Activated T-cell treated with anti-CD3 and anti-CD28 coated beads for 4 hours (primary cell): ENCODE measurements around the gene HBE1.
"Not testable (repeated sequence)": the region's sequence is repeated elsewhere in the genome, so short reads cannot be mapped to it uniquely, and the experiment has no call there.

Experiments used
- DNase-seq: peaks from one replicate; pipeline ENCODE4 v3.0.0-alpha.2; 2020

The HBE1 gene

DNA sequence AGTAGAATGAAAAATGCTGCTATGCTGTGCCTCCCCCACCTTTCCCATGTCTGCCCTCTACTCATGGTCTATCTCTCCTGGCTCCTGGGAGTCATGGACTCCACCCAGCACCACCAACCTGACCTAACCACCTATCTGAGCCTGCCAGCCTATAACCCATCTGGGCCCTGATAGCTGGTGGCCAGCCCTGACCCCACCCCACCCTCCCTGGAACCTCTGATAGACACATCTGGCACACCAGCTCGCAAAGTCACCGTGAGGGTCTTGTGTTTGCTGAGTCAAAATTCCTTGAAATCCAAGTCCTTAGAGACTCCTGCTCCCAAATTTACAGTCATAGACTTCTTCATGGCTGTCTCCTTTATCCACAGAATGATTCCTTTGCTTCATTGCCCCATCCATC lies 14.9 kb upstream of the HBE1 start:
- no peak for DNase-seq

GRCh38 chr11:5283882-5284281 lies 14.1 kb upstream of the HBE1 start:
- no peak for DNase-seq

GRCh38 chr11:5283086-5283485 lies 13.3 kb upstream of the HBE1 start:
- DNase-seq = no peak

DNA sequence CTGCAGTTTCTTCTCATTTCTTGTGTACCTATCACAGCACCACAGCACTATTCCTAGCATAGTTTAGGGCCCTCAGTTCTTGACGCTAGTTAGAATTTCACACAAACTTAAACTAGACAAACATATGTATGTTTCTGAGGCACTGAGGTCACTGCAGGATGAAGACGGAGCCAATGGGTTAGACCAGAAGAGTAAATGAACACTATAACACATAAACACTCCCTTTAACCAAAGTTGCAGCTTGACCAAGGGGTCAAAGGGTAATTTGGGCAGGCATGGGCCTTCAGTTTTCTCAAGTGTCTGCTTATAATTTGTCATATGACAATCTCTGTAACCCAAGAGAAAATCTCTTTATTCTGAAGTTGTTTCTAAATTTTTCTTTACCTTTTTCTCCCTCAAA lies 12.9 kb upstream of the HBE1 start:
- DNase-seq = no peak

DNA sequence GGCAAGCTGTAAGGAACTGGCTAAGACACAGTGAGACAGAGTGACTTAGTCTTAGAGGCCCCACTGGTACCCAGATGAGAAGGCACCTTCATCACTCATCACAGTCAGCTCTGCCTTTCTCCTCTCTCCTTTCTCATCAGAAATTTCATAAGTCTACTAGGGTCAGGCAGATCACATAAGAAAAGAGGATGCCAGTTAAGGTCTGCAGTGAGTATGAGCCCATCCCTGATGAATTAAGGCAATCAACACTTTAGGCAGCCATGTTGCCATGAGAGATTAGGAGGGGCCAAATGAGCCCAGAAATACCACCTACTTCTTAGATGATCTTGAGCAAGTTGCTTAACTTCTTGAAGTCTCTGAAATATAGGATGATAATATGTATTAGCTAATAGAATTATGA lies 11.9 kb upstream of the HBE1 start:
- no peak for DNase-seq

- DNase-seq = no peak
Observed at GRCh38 chr11:5280582-5281102, 10.9 kb upstream of the HBE1 start.

- DNase-seq = no peak
Observed at GRCh38 chr11:5279471-5280090, 9.8 kb upstream of the HBE1 start.

DNA sequence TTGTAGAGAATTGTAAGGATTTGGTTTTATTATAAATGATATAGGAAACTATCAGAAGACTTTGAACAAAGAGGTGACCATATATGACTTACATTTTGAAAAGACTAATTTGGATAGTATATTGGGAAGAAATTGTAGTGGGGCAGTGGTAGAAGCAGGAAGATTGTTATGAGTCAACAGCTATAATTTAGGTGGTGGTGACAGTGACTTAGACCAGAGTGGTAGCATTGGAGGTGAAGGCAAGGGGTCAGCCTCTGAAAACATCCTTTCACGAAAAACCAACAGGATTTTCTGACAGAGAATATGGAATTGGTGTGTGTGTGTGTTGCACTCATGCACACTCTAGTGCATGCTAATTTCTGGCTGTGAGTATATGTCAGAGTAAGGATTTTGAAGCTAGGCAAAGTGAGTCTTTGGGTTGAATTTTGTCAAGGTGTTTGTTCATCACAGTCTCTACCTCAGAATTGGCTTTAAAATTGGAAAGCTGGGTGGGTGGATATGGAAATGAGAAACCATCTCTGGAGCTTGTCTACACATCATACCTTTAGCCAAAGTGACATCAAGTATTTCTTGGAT lies 8.2 kb upstream of the HBE1 start:
- DNase-seq = no peak

DNA sequence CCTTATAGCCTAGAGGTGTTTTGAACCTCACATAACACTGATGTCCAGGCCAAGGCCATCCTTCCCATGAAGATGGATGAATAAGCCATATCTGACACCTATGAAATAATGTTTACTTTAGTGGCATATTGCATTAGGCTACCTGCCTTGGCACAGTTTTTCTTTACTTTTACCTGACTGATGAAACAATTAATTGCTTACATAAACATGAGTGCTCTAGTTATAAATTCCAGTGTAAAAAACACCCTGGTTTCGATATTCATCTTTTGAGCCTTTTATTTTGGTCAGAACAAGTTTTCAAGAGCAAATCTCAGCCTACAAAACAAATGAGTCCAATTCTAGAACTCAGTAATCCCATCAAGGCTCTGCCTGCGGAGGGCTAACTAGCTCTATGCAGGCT lies 7.0 kb upstream of the HBE1 start:
- no peak for DNase-seq

GRCh38 chr11:5275369-5276110 lies 5.8 kb upstream of the HBE1 start:
- DNase-seq = no peak

- no peak for DNase-seq
Observed at GRCh38 chr11:5274395-5274794, 4.7 kb upstream of the HBE1 start.

DNA sequence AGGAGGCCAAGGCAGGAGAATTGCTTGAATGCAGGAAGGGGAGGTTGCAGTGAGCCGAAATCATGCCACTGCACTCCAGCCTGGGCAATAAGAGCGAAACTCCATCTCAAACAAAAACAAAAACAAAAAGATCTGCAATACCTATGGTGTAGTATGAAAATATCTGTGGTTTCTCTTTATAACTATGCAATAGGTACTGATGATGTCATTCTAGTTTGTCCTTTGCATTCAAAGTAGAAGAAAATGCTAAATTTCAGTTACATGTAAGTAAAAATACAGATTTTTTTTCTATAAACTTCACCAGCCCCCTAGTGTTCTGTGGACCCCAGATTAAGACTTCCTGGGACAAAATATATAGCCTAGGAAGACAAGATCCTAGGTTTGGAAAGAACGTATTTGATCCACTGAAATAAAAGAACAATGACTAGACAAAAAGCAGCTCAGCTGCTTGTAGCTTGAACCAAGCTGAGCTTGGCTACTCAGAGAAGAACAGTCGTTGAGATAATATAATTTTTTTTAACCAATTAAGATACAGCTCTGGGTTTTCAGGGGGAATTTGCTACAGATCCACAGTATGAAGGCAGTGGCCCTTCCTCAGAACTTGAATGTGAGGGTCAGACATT lies 2.8 kb upstream of the HBE1 start:
- no peak for DNase-seq

DNA sequence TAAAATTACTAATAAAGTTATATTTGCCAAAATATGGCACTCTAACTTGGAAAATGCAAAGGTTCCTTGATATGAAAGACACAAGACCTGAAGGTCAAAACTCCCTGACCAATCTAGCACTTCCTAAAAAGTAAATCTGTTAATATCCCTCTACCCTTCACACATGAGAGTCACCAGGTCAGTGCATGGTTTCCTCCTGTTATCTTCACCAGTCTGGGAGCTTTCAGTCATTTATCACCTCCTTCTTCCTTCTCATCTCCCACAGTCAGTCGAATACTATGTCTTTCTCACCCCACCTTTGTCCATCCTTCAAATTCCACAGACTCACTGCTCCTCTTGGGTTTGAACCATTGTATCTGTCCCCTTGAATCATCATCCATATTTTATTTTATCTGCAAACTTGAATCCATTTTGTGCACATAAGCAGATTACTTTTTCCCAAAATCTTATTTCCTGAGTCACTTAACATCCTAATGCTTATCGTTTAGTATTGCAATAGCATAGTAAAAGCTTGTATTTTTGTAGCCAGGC lies 2.6 kb downstream of the HBE1 start:
- DNase-seq = no peak

DNA sequence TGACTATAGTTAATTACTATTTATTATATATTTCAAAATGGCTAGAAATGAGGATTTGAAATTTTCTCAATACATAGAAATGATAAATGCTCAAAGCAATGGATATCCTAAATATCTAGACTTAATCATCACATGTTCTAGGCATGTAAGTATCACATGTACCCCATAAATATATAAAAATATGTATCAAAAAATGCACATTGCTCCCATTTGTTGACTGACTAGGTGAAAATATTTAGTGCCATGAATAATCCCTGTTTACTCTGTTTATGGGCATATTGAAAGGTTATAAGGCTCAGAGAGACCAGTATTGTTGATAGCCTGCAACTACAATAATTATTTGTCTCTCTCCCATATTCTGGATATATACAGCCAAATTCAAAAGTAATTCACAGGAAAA lies 3.1 kb downstream of the HBE1 start:
- no peak for DNase-seq

- DNase-seq = no peak
Observed at GRCh38 chr11:5265832-5266231, 3.9 kb downstream of the HBE1 start.

DNA sequence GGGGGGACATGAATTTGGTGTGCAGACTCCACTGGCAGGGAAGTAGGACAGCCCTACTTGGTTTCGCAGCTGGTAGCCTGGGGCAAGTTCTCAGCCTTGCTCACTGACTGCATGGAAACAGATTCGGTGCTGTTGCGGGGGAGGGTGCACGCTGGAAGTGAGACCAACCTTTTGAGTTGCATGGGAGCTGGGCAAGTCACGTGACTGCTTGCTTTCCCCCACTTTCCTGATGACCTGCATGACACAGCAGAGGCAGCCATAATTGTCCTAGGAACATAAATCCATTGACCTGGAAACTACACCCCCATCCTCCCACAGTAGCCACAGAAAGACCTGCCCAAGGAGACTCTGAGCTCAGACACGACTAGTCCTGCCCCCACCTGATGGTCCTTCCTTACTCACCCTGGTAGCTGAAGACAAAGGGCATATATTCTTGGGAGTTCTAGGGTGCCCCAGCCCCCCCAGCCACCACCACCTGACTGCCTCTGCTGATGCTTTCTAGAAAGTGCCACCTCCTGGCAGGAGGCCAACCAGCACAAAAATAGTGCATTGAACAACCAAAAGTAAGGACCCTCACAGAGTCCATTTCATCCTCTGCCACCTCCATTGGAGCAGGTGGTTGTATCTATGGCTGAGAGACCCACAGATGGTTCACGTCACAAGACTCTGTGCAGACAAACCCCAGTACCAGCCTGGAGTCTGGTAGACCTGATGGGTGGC lies 11.0 kb downstream of the HBE1 start:
- no peak for DNase-seq

- no peak for DNase-seq
Observed at GRCh38 chr11:5257296-5257695, 12.4 kb downstream of the HBE1 start.

GRCh38 chr11:5254646-5255413 lies 14.9 kb downstream of the HBE1 start, which contains the start of gene HBG2:
Gene HBG2 (minus strand): TSS chr11:5254781. CDS start chr11:5254728, 53 bp downstream.
- DNase-seq = not testable (repeated sequence)

DNA sequence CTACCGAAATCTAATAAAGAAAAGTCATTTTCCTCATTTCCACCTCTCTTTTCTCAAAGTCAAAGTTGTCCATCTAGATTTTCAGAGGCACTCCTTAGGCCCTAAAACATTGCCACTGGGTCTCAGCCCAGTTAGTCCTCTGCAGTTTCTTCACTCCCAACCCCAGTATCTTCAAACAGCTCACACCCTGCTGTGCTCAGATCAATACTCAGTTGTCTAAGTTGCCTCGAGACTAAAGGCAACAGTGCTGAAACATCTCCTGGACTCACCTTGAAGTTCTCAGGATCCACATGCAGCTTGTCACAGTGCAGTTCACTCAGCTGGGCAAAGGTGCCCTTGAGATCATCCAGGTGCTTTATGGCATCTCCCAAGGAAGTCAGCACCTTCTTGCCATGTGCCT lies 15.7 kb downstream of the HBE1 start:
- DNase-seq = not testable (repeated sequence)

DNA sequence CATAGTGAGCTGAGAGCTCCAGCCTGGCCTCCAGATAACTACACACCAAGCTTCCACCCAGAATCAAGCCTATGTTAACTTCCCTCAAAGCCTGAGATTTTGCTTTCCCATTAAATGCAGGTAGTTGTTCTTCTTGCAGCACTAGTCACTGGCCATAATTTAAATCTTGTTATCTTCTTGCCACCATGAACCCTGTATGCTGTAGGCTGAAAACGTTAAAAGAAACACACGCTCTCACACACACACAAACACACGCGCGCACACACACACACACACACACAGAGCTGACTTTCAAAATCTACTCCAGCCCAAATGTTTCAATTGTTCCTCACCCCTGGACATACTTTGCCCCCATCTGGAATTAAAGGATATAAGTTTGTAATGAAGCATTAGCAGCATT lies 16.3 kb downstream of the HBE1 start:
- not testable (repeated sequence) for DNase-seq

GRCh38 chr11:5252919-5253265 lies 16.9 kb downstream of the HBE1 start:
- DNase-seq = no peak
